ENCODE measurements around the gene PDCD2L.
"Not testable (repeated sequence)": the region's sequence is repeated elsewhere in the genome, so short reads cannot be mapped to it uniquely, and the experiment has no call there.

Gene PDCD2L

GRCh38 chr19:34469026-34469425 lies 64.8 kb downstream of the PDCD2L start:
- not testable (repeated sequence) for DNase-seq (ENCODE audit: low read depth in 2 of 2)

- DNase-seq (ENCODE audit: low read depth in 2 of 2) = no peak
These were observed 67.9 kb downstream of the PDCD2L start for GRCh38 chr19:34471906-34472700.

DNA sequence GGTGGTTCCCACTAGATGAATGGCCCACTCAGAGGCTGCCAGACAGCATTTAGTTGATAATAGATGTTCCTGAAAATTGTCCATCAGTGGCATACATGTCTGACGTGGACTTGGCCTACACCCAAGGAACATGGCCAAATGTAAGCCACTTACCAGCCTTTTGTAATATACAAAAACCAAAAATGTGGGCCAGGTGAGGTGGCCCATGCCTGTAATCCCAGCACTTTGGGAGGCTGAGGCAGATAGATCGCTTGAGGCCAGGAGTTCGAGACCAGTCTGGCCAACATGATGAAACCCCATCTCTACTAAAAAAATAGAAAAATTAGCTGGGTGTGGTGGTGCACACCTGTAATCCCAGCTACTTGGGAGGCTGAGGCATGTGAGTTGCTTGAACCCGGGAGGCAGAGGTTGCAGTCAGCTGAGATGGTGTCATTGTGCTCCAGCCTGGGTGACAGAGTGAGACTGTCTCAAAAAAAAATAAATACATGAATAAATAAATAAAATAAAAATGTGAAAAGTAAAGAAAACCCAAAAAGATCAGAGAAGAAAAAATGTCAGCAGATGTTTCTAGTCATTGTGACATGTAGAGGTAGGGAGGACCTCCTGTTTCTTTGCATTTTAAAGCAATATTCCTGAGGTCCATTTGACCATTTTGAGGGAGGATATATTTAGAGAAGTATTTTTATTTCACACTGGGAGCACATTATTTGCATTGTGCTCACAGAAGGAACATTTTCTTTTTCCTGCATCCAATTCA lies 70.2 kb downstream of the PDCD2L start:
- no peak for DNase-seq (ENCODE audit: low read depth in 2 of 2)

- DNase-seq (ENCODE audit: low read depth in 2 of 2) = no peak
These were observed 71.1 kb downstream of the PDCD2L start for GRCh38 chr19:34475026-34475974.
